Measurements from ENCODE around the gene CDH13. TPM values are rescaled to one million over a fixed set of nuclear protein-coding genes. Genes with fewer than 3 reads are reported as not detected.

CDH13 gene
- total and polyA plus RNA-seq, 2 of the 8 experiments (the other 6 are each of a cell fraction or from before 2014, with no cell fraction given), result 2.3 to 2.4 TPM

DNA sequence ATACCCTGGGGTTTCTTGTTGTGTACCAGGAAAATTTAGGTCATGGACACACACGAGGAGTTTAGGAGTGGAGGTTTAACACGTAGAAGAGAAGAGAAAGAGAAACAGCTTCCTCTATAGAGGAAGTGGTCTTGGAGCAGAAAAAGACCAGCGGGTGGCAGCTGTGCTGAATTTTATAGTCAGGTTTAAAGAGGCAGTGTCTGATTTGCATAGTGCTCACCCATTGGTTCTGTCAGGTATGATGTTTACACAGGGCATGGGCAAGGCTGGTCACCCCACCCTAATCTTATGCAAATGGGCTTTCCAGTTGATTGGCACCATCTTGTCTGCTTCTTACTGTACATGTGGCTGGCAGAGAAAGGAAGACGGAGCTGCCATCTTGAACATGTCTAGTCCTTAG lies 309.0 kb downstream of the CDH13 start:
- Histone ChIP-seq H4K91ac (replicated peaks; ENCODE audit: insufficient read length, low read length) (no peak overlapping the region), H3K9me3 (ENCODE audit: insufficient read depth in 2 of 2, low read depth in 1 of 2, low read length in 1 of 2) (peaks cover 9 to 12% of the 10 kb centered on the region in 2 experiments; a peak in 2 of 4 replicates), H2AFZ (ENCODE audit: low read length) (no peak overlapping the region), H4K20me1 (replicated peaks in 1 of 2; ENCODE audit: control insufficient read depth in 1 of 2, insufficient read depth in 2 of 2, low read length in 2 of 2) (no peaks in the 10 kb centered on the region), H3K23me2 (ENCODE audit: low read depth, low read length) (no peaks in the 10 kb centered on the region; the same call in 1 of the 2 replicates), H3K79me1 (ENCODE audit: low read depth, low read length) (no peaks in the 10 kb centered on the region), H2AK5ac (ENCODE audit: low read depth, low read length) (no peak overlapping the region), H3K4me1 (replicated peaks in 1 of 4; ENCODE audit: control insufficient read depth in 3 of 4, insufficient read depth in 4 of 4, low read length in 3 of 4) (no peaks in the 10 kb centered on the region), H3K14ac (ENCODE audit: insufficient read length) (no peak overlapping the region), H3K4me2 (ENCODE audit: insufficient read depth in 1 of 2, low read depth in 2 of 2, low read length in 2 of 2) (no peak overlapping the region), H2BK12ac (ENCODE audit: low read depth, low read length) (no peak overlapping the region), H3K23ac (ENCODE audit: insufficient read length) (no peak overlapping the region), H4K5ac (ENCODE audit: insufficient read length, low read depth, low read length) (no peak overlapping the region), H2BK20ac (ENCODE audit: low read length) (no peak overlapping the region), H3K27me3 (replicated peaks in 1 of 4; ENCODE audit: control insufficient read depth in 3 of 4, extremely low read depth in 1 of 4, insufficient read depth in 3 of 4, low read length in 3 of 4) (no peaks in the 10 kb centered on the region), H3K4ac (replicated peaks; ENCODE audit: insufficient read length, low read depth, low read length) (no peak overlapping the region), H2BK15ac (ENCODE audit: low read length) (no peak overlapping the region), H3K4me3 (ENCODE audit: extremely low read depth in 1 of 4, insufficient read depth in 2 of 4, low read depth in 3 of 4, low read length in 4 of 4) (no peak overlapping the region), H3K27ac (ENCODE audit: low read depth, low read length) (no peak overlapping the region), H2BK5ac (ENCODE audit: low read depth, low read length) (no peak overlapping the region), H3K18ac (ENCODE audit: extremely low read depth, low read length) (no peak overlapping the region), H2BK120ac (replicated peaks; ENCODE audit: low read depth, low read length) (no peak overlapping the region), H3K79me2 (ENCODE audit: control insufficient read depth in 1 of 2, insufficient read depth in 2 of 2, low read length in 2 of 2) (no peaks in the 10 kb centered on the region), H4K8ac (ENCODE audit: extremely low read depth, insufficient read depth, low read length) (no peak overlapping the region), H3K36me3 (ENCODE audit: control insufficient read depth in 2 of 4, insufficient read depth in 4 of 4, low read length in 3 of 4) (peaks cover 0 to 3% (median 0%) of the 10 kb centered on the region in 4 experiments; a peak in 1 of 8 replicates), H3K56ac (replicated peaks; ENCODE audit: insufficient read length, low read depth, low read length) (no peak overlapping the region), H3K9ac (replicated peaks in 1 of 4; ENCODE audit: extremely low read depth in 1 of 4, low read depth in 3 of 4, low read length in 3 of 4) (no peak overlapping the region)
- DNase-seq (ENCODE audit: low read depth in 1 of 2, low spot score in 2 of 2) (no peak), FAIRE-seq (no peak)
- WGBS, 2 experiments (ENCODE audit: extremely low coverage in 1 of 2, insufficient coverage in 1 of 2, insufficient read length in 1 of 2, insufficient replicate concordance in 2 of 2, low coverage in 1 of 2, low lambda C conversion rate in 2 of 2, missing lambda C conversion rate in 1 of 2), result 92% methylated on average over 4 of the region's 4 CpGs; no CpG with 5 or more reads in 1 of the 2 experiments
- ChIA-PET CTCF (ENCODE audit: partially characterized antibody) (interaction anchor here (0.9 kb wide), 1 partner anchor 496 kb away, joined by 3 read pairs; no protein-coding TSS in a partner anchor), POLR2A (ENCODE audit: partially characterized antibody) (no interaction called here)
- no peak for TF ChIP-seq EP300 (IDR thresholded peaks at IDR 0.05; ENCODE audit: borderline replicate concordance in 1 of 2, low read depth in 2 of 2, low read length in 2 of 2)
- no peak for TF ChIP-seq SIN3A (conservative IDR thresholded peaks at IDR 0.05 in 1 of 2, IDR thresholded peaks at IDR 0.05 in 1 of 2; ENCODE audit: low read depth in 1 of 2, low read length in 2 of 2)
- TF ChIP-seq RAD21 (IDR thresholded peaks at IDR 0.05 in 1 of 2, conservative IDR thresholded peaks at IDR 0.05 in 1 of 2; ENCODE audit: low read depth in 2 of 2, low read length in 2 of 2), result no peak
- TF ChIP-seq KDM1A (IDR thresholded peaks at IDR 0.05; ENCODE audit: borderline replicate concordance, low read length), result no peak
- no peak for TF ChIP-seq SRF (IDR thresholded peaks at IDR 0.05; ENCODE audit: low read depth, low read length)
- TF ChIP-seq JUN (IDR thresholded peaks at IDR 0.05; ENCODE audit: low read depth, low read length), result no peak
- TF ChIP-seq POLR2AphosphoS5 (IDR thresholded peaks at IDR 0.05; ENCODE audit: low read depth, low read length), result no peak
- TF ChIP-seq FOSL1 (IDR thresholded peaks at IDR 0.05; ENCODE audit: insufficient read depth, low read depth, low read length), result no peak
- no peak for TF ChIP-seq KDM5A (IDR thresholded peaks at IDR 0.05; ENCODE audit: low read length)
- no peak for TF ChIP-seq TAF7 (optimal IDR thresholded peaks at IDR 0.05; ENCODE audit: borderline replicate concordance, low read depth, low read length)
- no peak for TF ChIP-seq POLR2A (IDR thresholded peaks at IDR 0.05; ENCODE audit: control extremely low read depth in 1 of 2, low read depth in 2 of 2, low read length in 2 of 2)
- TF ChIP-seq, protein P1, sequence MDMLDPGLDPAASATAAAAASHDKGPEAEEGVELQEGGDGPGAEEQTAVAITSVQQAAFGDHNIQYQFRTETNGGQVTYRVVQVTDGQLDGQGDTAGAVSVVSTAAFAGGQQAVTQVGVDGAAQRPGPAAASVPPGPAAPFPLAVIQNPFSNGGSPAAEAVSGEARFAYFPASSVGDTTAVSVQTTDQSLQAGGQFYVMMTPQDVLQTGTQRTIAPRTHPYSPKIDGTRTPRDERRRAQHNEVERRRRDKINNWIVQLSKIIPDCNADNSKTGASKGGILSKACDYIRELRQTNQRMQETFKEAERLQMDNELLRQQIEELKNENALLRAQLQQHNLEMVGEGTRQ (IDR thresholded peaks at IDR 0.05; ENCODE audit: low read length), result no peak
